GM23338 (cell line): ENCODE results near the gene LGI1. TPM values are rescaled to one million over a fixed set of nuclear protein-coding genes. Genes with fewer than 3 reads are reported as not detected.

Experiments used
- ATAC-seq: fragments of 200-7000 bp; cut with Tn5 transposase; 3 replicates; pipeline ENCODE4 v1.9.1; 2020
- DNase-seq: peaks from one replicate; pipeline ENCODE4 v3.0.0-alpha.2; 2015; ENCODE audit warnings: low spot score
- H2AFZ ChIP-seq: fragments of 200-600 bp; sonication (generic); 2 replicates; pipeline ENCODE4 v1.8.0; 2016; ENCODE audit warnings: antibody characterized with exemption, mild to moderate bottlenecking, moderate library complexity
- H3F3A ChIP-seq: fragments of 200-600 bp; sonication (generic); replicated peaks from 2 replicates; pipeline ENCODE4 v1.8.0; 2017; ENCODE audit warnings: antibody characterized with exemption, mixed run types, low read depth
- H3K27ac ChIP-seq: fragments of 200-600 bp; sonication (generic); 2 replicates; pipeline ENCODE4 v1.6.1; 2016; ENCODE audit warnings: low read depth
- H3K27me3 ChIP-seq: fragments of 200-600 bp; sonication (generic); 2 replicates; pipeline ENCODE4 v1.8.0; 2016; ENCODE audit warnings: mild to moderate bottlenecking, mixed run types, moderate library complexity; ENCODE audit not compliant: insufficient read depth
- H3K36me3 ChIP-seq: fragments of 200-600 bp; sonication (generic); 2 replicates; pipeline ENCODE4 v1.8.0; 2016; ENCODE audit warnings: mild to moderate bottlenecking; ENCODE audit not compliant: insufficient read depth
- H3K4me1 ChIP-seq: fragments of 200-600 bp; sonication (generic); 2 replicates; pipeline ENCODE4 v1.8.0; 2016; ENCODE audit warnings: mild to moderate bottlenecking, moderate library complexity; ENCODE audit not compliant: insufficient read depth
- H3K4me2 ChIP-seq: fragments of 200-600 bp; sonication (generic); 2 replicates; pipeline ENCODE4 v1.7.1; 2017; ENCODE audit warnings: mixed run types
- H3K4me3 ChIP-seq: fragments of 200-600 bp; sonication (generic); 2 replicates; pipeline ENCODE4 v1.6.1; 2016; ENCODE audit warnings: mixed run types
- H3K79me2 ChIP-seq: fragments of 200-600 bp; sonication (generic); replicated peaks from 2 replicates; pipeline ENCODE4 v1.8.0; 2017; ENCODE audit warnings: mild to moderate bottlenecking; ENCODE audit not compliant: insufficient read depth
- H3K9me2 ChIP-seq: fragments of 200-600 bp; sonication (generic); 2 replicates; pipeline ENCODE4 v1.8.0; 2017; ENCODE audit not compliant: insufficient read depth
- H4K20me1 ChIP-seq: fragments of 200-600 bp; sonication (generic); replicated peaks from 2 replicates; pipeline ENCODE4 v1.8.0; 2017; ENCODE audit warnings: mild to moderate bottlenecking; ENCODE audit not compliant: insufficient read depth
- H3K27ac Mint-ChIP-seq: 2 replicates; pipeline ENCODE4 v1.8.0; 2020; ENCODE audit warnings: inconsistent platforms, mild to moderate bottlenecking, moderate library complexity, mixed read lengths
- H3K27me3 Mint-ChIP-seq: 3 replicates; pipeline ENCODE4 v1.8.0; 2022; ENCODE audit warnings: low read depth, mild to moderate bottlenecking, moderate library complexity, mixed read lengths, inconsistent platforms; ENCODE audit not compliant: insufficient read depth, poor library complexity
- H3K36me3 Mint-ChIP-seq: 3 replicates; pipeline ENCODE4 v1.8.0; 2021; ENCODE audit warnings: low read depth, mild to moderate bottlenecking, inconsistent platforms, moderate library complexity, mixed read lengths
- H3K4me1 Mint-ChIP-seq: 3 replicates; pipeline ENCODE4 v1.8.0; 2020; ENCODE audit warnings: mild to moderate bottlenecking, inconsistent platforms, mixed read lengths
- H3K4me3 Mint-ChIP-seq: 3 replicates; pipeline ENCODE4 v1.8.0; 2021; ENCODE audit warnings: moderate library complexity, mild to moderate bottlenecking, inconsistent platforms, mixed read lengths
- H3K9me3 Mint-ChIP-seq: 3 replicates; pipeline ENCODE4 v1.8.0; 2020; ENCODE audit warnings: moderate library complexity, mild to moderate bottlenecking, inconsistent platforms, mixed read lengths
- JUNB ChIP-seq: IDR thresholded peaks from one replicate; pipeline ENCODE4 v1.6.1; 2016; ENCODE audit warnings: antibody characterized with exemption; ENCODE audit not compliant: unreplicated experiment
- NANOG ChIP-seq: IDR thresholded peaks from 2 replicates; pipeline ENCODE4 v1.6.1; 2016; ENCODE audit warnings: antibody characterized with exemption, borderline replicate concordance
- ZNF114 ChIP-seq: fragments of 250-450 bp; sonication (Bioruptor Pico); IDR thresholded peaks from 2 replicates; pipeline ENCODE4 v1.5.0; 2020; ENCODE audit warnings: mild to moderate bottlenecking, moderate library complexity
- polyA plus RNA-seq: library from polyadenylated mRNA; unstranded; fragments of >200 nt; fragmentation: Nextera tagmentation; extraction: Ambion mirVana; gene quantifications from 2 replicates; pipeline ENCODE4 v1.2.1, GENCODE V29; 2016
- total RNA-seq: library from RNA; depleted of rRNA; stranded (reverse); fragments of >200 nt; shearing (Covaris generic); gene quantifications from 2 replicates; pipeline ENCODE4 v1.2.3, GENCODE V29; 2014
- TF ChIP-seq, protein P1 (sequence below), 2 experiments: fragments of 200-600 bp in 1 of 2; sonication (generic) in 1 of 2; conservative IDR thresholded peaks; 2 replicates each; pipeline versions ENCODE4 v1.5.1 to v1.6.1; 2016 to 2017; ENCODE audit warnings: antibody characterized with exemption in 2 of 2, low read depth in 2 of 2, mild to moderate bottlenecking in 2 of 2, moderate library complexity in 1 of 2
- TF ChIP-seq, protein P2 (sequence below): IDR thresholded peaks from one replicate; pipeline ENCODE4 v1.6.1; 2018; ENCODE audit warnings: antibody characterized with exemption; ENCODE audit not compliant: unreplicated experiment
- TF ChIP-seq, protein P3 (sequence below): fragments of 250-450 bp; sonication (Bioruptor Pico); IDR thresholded peaks from 2 replicates; pipeline ENCODE4 v1.5.0; 2020; ENCODE audit warnings: mild to moderate bottlenecking, moderate library complexity
- TF ChIP-seq, protein P4 (sequence below): IDR thresholded peaks from 2 replicates; pipeline ENCODE4 v1.6.1; 2016; ENCODE audit warnings: antibody characterized with exemption

LGI1 gene
- total and polyA plus RNA-seq, 2 experiments from 2014 or later = 0.28 to 0.31 TPM

DNA sequence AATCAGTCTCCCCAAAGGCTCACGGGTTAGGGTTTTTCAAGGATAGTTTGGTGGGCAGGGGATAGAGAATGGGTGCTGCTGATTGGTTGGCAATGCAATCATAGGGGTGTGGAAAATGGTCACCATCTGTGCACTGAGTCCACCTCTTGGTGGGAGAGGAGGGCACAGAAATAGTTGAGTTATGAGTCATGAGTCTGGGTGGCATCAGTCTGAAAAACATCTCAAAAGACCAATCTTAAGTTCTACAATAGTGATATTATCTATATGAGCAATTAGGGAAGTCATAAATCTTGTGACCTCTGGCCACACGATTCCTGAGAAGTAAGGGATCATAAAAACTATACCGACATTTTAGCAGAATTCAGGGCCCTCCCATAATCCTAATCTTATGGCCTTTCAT is 62.7 kb downstream of the LGI1 start (continued):
- no peak for TF ChIP-seq ZNF114 (CRISPR knock-in tag)
- TF ChIP-seq, protein P1, sequence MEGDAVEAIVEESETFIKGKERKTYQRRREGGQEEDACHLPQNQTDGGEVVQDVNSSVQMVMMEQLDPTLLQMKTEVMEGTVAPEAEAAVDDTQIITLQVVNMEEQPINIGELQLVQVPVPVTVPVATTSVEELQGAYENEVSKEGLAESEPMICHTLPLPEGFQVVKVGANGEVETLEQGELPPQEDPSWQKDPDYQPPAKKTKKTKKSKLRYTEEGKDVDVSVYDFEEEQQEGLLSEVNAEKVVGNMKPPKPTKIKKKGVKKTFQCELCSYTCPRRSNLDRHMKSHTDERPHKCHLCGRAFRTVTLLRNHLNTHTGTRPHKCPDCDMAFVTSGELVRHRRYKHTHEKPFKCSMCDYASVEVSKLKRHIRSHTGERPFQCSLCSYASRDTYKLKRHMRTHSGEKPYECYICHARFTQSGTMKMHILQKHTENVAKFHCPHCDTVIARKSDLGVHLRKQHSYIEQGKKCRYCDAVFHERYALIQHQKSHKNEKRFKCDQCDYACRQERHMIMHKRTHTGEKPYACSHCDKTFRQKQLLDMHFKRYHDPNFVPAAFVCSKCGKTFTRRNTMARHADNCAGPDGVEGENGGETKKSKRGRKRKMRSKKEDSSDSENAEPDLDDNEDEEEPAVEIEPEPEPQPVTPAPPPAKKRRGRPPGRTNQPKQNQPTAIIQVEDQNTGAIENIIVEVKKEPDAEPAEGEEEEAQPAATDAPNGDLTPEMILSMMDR (conservative IDR thresholded peaks at IDR 0.05; ENCODE audit: low read depth in 2 of 2) = no peak
- no peak for TF ChIP-seq JUNB
- TF ChIP-seq, protein P2, sequence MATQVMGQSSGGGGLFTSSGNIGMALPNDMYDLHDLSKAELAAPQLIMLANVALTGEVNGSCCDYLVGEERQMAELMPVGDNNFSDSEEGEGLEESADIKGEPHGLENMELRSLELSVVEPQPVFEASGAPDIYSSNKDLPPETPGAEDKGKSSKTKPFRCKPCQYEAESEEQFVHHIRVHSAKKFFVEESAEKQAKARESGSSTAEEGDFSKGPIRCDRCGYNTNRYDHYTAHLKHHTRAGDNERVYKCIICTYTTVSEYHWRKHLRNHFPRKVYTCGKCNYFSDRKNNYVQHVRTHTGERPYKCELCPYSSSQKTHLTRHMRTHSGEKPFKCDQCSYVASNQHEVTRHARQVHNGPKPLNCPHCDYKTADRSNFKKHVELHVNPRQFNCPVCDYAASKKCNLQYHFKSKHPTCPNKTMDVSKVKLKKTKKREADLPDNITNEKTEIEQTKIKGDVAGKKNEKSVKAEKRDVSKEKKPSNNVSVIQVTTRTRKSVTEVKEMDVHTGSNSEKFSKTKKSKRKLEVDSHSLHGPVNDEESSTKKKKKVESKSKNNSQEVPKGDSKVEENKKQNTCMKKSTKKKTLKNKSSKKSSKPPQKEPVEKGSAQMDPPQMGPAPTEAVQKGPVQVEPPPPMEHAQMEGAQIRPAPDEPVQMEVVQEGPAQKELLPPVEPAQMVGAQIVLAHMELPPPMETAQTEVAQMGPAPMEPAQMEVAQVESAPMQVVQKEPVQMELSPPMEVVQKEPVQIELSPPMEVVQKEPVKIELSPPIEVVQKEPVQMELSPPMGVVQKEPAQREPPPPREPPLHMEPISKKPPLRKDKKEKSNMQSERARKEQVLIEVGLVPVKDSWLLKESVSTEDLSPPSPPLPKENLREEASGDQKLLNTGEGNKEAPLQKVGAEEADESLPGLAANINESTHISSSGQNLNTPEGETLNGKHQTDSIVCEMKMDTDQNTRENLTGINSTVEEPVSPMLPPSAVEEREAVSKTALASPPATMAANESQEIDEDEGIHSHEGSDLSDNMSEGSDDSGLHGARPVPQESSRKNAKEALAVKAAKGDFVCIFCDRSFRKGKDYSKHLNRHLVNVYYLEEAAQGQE = no peak

DNA sequence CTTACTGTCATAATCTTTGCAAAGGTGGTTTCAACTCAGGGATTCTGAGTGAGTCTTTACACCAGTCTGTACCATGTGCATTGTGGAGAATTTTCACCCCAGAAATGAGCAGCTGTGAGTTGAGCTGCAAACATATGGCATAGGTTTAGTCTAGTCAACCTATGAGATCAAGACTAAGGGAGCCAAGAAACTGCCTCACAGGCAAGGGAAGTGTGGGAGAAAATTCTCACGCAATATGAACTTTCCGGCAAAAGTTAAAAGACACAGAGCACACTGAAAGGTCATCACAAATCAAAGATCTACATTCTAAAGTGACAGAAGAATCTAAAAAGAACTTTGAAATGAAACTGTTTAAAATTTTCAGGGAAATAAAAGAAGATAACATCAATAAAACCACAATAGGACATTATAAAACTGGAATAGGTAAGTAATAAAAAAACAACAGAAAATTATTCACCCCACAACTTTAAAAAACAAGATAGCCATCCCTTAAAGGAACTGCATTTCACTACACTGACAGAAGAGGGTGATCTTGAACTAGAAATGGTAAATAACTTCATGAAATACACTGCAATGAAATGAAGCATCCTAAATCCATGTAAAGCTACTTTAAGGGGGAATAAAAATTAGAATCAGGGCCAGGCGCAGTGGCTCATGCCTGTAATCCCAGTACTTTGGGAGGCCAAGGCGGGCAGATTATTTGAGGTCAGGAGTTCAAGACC is 63.5 kb downstream of the LGI1 start:
- no peaks in the 10 kb centered on the region; the same call in 1 of the 2 replicates for H4K20me1 ChIP-seq
- H3K9me2 ChIP-seq = no peaks in the 10 kb centered on the region
- no peaks in the 10 kb centered on the region for H3F3A ChIP-seq
- H3K79me2 ChIP-seq = no peaks in the 10 kb centered on the region
- no peak overlapping the region for H3K4me2 ChIP-seq
- H3K27ac ChIP-seq = no peak overlapping the region
- Mint-ChIP-seq H3K4me3 (no peak overlapping the region), H3K9me3 (peaks cover 2% of the 10 kb centered on the region; the same call in 1 of the 3 replicates), H3K27ac (no peak overlapping the region), H3K36me3 (no peaks in the 10 kb centered on the region), H3K27me3 (peaks cover 9% of the 10 kb centered on the region), H3K4me1 (peaks cover 3% of the 10 kb centered on the region)
- H3K27me3 ChIP-seq = peaks cover 25% of the 10 kb centered on the region
- DNase-seq = peak; percentile 70
- no peak overlapping the region for H3K4me3 ChIP-seq
- H3K4me1 ChIP-seq = peaks cover 2% of the 10 kb centered on the region
- H3K36me3 ChIP-seq = no peaks in the 10 kb centered on the region
- ATAC-seq = peak; percentile 55
- no peak overlapping the region for H2AFZ ChIP-seq
- TF ChIP-seq, protein P3, sequence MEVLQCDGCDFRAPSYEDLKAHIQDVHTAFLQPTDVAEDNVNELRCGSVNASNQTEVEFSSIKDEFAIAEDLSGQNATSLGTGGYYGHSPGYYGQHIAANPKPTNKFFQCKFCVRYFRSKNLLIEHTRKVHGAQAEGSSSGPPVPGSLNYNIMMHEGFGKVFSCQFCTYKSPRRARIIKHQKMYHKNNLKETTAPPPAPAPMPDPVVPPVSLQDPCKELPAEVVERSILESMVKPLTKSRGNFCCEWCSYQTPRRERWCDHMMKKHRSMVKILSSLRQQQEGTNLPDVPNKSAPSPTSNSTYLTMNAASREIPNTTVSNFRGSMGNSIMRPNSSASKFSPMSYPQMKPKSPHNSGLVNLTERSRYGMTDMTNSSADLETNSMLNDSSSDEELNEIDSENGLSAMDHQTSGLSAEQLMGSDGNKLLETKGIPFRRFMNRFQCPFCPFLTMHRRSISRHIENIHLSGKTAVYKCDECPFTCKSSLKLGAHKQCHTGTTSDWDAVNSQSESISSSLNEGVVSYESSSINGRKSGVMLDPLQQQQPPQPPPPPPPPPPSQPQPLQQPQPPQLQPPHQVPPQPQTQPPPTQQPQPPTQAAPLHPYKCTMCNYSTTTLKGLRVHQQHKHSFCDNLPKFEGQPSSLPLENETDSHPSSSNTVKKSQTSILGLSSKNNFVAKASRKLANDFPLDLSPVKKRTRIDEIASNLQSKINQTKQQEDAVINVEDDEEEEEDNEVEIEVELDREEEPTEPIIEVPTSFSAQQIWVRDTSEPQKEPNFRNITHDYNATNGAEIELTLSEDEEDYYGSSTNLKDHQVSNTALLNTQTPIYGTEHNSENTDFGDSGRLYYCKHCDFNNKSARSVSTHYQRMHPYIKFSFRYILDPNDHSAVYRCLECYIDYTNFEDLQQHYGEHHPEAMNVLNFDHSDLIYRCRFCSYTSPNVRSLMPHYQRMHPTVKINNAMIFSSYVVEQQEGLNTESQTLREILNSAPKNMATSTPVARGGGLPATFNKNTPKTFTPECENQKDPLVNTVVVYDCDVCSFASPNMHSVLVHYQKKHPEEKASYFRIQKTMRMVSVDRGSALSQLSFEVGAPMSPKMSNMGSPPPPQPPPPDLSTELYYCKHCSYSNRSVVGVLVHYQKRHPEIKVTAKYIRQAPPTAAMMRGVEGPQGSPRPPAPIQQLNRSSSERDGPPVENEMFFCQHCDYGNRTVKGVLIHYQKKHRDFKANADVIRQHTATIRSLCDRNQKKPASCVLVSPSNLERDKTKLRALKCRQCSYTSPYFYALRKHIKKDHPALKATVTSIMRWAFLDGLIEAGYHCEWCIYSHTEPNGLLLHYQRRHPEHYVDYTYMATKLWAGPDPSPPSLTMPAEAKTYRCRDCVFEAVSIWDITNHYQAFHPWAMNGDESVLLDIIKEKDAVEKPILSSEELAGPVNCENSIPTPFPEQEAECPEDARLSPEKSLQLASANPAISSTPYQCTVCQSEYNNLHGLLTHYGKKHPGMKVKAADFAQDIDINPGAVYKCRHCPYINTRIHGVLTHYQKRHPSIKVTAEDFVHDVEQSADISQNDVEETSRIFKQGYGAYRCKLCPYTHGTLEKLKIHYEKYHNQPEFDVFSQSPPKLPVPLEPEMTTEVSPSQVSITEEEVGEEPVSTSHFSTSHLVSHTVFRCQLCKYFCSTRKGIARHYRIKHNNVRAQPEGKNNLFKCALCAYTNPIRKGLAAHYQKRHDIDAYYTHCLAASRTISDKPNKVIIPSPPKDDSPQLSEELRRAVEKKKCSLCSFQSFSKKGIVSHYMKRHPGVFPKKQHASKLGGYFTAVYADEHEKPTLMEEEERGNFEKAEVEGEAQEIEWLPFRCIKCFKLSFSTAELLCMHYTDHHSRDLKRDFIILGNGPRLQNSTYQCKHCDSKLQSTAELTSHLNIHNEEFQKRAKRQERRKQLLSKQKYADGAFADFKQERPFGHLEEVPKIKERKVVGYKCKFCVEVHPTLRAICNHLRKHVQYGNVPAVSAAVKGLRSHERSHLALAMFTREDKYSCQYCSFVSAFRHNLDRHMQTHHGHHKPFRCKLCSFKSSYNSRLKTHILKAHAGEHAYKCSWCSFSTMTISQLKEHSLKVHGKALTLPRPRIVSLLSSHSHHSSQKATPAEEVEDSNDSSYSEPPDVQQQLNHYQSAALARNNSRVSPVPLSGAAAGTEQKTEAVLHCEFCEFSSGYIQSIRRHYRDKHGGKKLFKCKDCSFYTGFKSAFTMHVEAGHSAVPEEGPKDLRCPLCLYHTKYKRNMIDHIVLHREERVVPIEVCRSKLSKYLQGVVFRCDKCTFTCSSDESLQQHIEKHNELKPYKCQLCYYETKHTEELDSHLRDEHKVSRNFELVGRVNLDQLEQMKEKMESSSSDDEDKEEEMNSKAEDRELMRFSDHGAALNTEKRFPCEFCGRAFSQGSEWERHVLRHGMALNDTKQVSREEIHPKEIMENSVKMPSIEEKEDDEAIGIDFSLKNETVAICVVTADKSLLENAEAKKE (CRISPR knock-in tag) = no peak
- TF ChIP-seq, protein P2 = no peak
- TF ChIP-seq JUNB (no peak), NANOG (no peak)
- TF ChIP-seq, protein P4, sequence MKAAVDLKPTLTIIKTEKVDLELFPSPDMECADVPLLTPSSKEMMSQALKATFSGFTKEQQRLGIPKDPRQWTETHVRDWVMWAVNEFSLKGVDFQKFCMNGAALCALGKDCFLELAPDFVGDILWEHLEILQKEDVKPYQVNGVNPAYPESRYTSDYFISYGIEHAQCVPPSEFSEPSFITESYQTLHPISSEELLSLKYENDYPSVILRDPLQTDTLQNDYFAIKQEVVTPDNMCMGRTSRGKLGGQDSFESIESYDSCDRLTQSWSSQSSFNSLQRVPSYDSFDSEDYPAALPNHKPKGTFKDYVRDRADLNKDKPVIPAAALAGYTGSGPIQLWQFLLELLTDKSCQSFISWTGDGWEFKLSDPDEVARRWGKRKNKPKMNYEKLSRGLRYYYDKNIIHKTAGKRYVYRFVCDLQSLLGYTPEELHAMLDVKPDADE = no peak
